Small intestine (tissue), 7 donors: ENCODE measurements around the gene MANBA. TPM values are rescaled to one million over a fixed set of nuclear protein-coding genes. Genes with fewer than 3 reads are reported as not detected.

Source experiments
- DNase-seq, 2 donors: peaks; one replicate each; pipeline versions ENCODE4 v3.0.0 to v3.0.0-alpha.2; 2013
- FAIRE-seq: peaks from 2 replicates; lab custom pipeline; 2012; peaks lifted over from hg19 to GRCh38; lab: Jason Lieb, UNC
- H3K27ac ChIP-seq, 3 donors: one replicate each; pipeline ENCODE4 v1.5.1; 2013; ENCODE audit warnings: low read length in 2 of 3, mild to moderate bottlenecking in 2 of 3, control low read depth in 1 of 3, inconsistent platforms in 1 of 3, low read depth in 1 of 3, moderate library complexity in 1 of 3
- H3K27me3 ChIP-seq, 3 donors: one replicate each; pipeline ENCODE4 v1.6.1; 2013; ENCODE audit warnings: low read length in 3 of 3, inconsistent platforms in 1 of 3; ENCODE audit not compliant: control insufficient read depth in 3 of 3, insufficient read depth in 3 of 3
- H3K36me3 ChIP-seq, 3 donors: one replicate each; pipeline ENCODE4 v1.6.1; 2013; ENCODE audit warnings: low read length in 3 of 3, inconsistent platforms in 1 of 3, low read depth in 1 of 3, mild to moderate bottlenecking in 1 of 3, moderate library complexity in 1 of 3; ENCODE audit not compliant: control insufficient read depth in 3 of 3, insufficient read depth in 2 of 3
- H3K4me1 ChIP-seq, 3 donors: one replicate each; pipeline ENCODE4 v1.6.1; 2013; ENCODE audit warnings: low read length in 2 of 3, inconsistent platforms in 1 of 3, low read depth in 1 of 3, mild to moderate bottlenecking in 1 of 3, moderate library complexity in 1 of 3; ENCODE audit not compliant: control insufficient read depth in 3 of 3, insufficient read depth in 2 of 3
- H3K4me3 ChIP-seq, 3 donors: one replicate each; pipeline ENCODE4 v1.5.1; 2013; ENCODE audit warnings: low read length in 3 of 3, control low read depth in 1 of 3, inconsistent platforms in 1 of 3, low read depth in 1 of 3, mild to moderate bottlenecking in 1 of 3, moderate library complexity in 1 of 3
- H3K9me3 ChIP-seq, 2 donors: one replicate each; pipeline ENCODE4 v1.6.1; 2013; ENCODE audit warnings: low read depth in 1 of 2, low read length in 1 of 2; ENCODE audit not compliant: control insufficient read depth in 2 of 2, insufficient read depth in 1 of 2
- WGBS, 3 donors: extraction: QIAGEN DNeasy Blood & Tissue Kit; methylation state at CpG; one replicate each; pipeline ENCODE4 v1.1.7; 2013; 5-methylcytosine and 5-hydroxymethylcytosine counted together
- polyA plus RNA-seq, 4 donors: library from polyadenylated mRNA; stranded (reverse) in 3 of 4; unstranded in 1 of 4; fragments of 200-250 nt in 3 of 4; fragments of 120-200 nt in 1 of 4; gene quantifications; one replicate each; pipeline versions ENCODE4 v1.2.1 to v1.2.3, GENCODE V29; 2013
- donor health status: healthy with polysubstance abuse.
- donor health status: control.
- donor health status: control.
- donor health status: Bipolar disorder and iron deficiency.
- donor health status: healthy.

MANBA gene
- polyA plus RNA-seq, 4 donors, result 4.7 to 35.8 (median 8.3) TPM

- 87 to 94% (median 92%) methylated on average over 4 of the region's 4 CpGs for WGBS, 3 donors
- DNase-seq (no peak), FAIRE-seq (no peak)
- no peaks in the 10 kb centered on the region for H3K4me1 ChIP-seq
- H3K36me3 ChIP-seq, result peaks cover 5 to 12% (median 7%) of the 10 kb centered on the region in 3 donors
- H3K27ac ChIP-seq, result no peak overlapping the region
- H3K9me3 ChIP-seq, result no peaks in the 10 kb centered on the region
- H3K27me3 ChIP-seq, result no peaks in the 10 kb centered on the region
- H3K4me3 ChIP-seq, result no peak overlapping the region
These were observed 120.1 kb downstream of the MANBA start for GRCh38 chr4:102640669-102641068.

GRCh38 chr4:102639598-102639997 lies 121.2 kb downstream of the MANBA start:
- 57 to 83% (median 58%) methylated on average over 7 of the region's 7 CpGs for WGBS, 3 donors
- FAIRE-seq, result no peak

GRCh38 chr4:102638621-102639020 lies 122.1 kb downstream of the MANBA start:
- Histone ChIP-seq H3K4me3 (no peak overlapping the region), H3K4me1 (no peaks in the 10 kb centered on the region), H3K27ac (no peak overlapping the region), H3K27me3 (no peaks in the 10 kb centered on the region), H3K36me3 (peaks cover 5 to 20% (median 7%) of the 10 kb centered on the region in 3 donors), H3K9me3 (no peaks in the 10 kb centered on the region)
- FAIRE-seq (no peak), DNase-seq (no peak)
- 45 to 64% (median 48%) methylated on average over 1 of the region's 1 CpG for WGBS, 3 donors

More at GRCh38 chr4:102639598-102639997, 121.2 kb downstream of the MANBA start:
- Histone ChIP-seq H3K4me3 (no peak overlapping the region), H3K27me3 (no peaks in the 10 kb centered on the region), H3K9me3 (no peaks in the 10 kb centered on the region), H3K36me3 (peaks cover 5 to 15% (median 7%) of the 10 kb centered on the region in 3 donors), H3K4me1 (no peaks in the 10 kb centered on the region), H3K27ac (no peak overlapping the region)
- DNase-seq, result no peak

GRCh38 chr4:102637391-102637790 lies 123.4 kb downstream of the MANBA start:
- no peak overlapping the region for H3K4me3 ChIP-seq
- WGBS, 3 donors, result 66 to 80% (median 72%) methylated on average over 3 of the region's 3 CpGs
- H3K27me3 ChIP-seq, result no peaks in the 10 kb centered on the region
- peaks cover 5 to 23% (median 7%) of the 10 kb centered on the region in 3 donors for H3K36me3 ChIP-seq
- DNase-seq, result peak in 1 of 2 donors; percentile 56
- no peaks in the 10 kb centered on the region for H3K4me1 ChIP-seq
- no peak overlapping the region for H3K27ac ChIP-seq
- no peak for FAIRE-seq
- no peaks in the 10 kb centered on the region for H3K9me3 ChIP-seq

- Histone ChIP-seq H3K36me3 (peaks cover 2 to 24% (median 7%) of the 10 kb centered on the region in 3 donors), H3K4me3 (no peak overlapping the region), H3K27ac (no peak overlapping the region), H3K27me3 (no peaks in the 10 kb centered on the region), H3K9me3 (no peaks in the 10 kb centered on the region), H3K4me1 (peaks cover 0 to 8% (median 0%) of the 10 kb centered on the region in 3 donors)
- FAIRE-seq (no peak), DNase-seq (no peak)
- WGBS, 3 donors, result 74 to 80% (median 78%) methylated on average over 6 of the region's 6 CpGs
These were observed 127.7 kb downstream of the MANBA start for GRCh38 chr4:102633100-102633499.

GRCh38 chr4:102632241-102633065 lies 128.3 kb downstream of the MANBA start:
- no peak overlapping the region for H3K27ac ChIP-seq
- peaks cover under 1 to 17% (median 2%) of the 10 kb centered on the region in 3 donors for H3K36me3 ChIP-seq
- H3K4me1 ChIP-seq, result peaks cover 0 to 8% (median 2%) of the 10 kb centered on the region in 3 donors
- no peak overlapping the region for H3K4me3 ChIP-seq
- DNase-seq (no peak), FAIRE-seq (no peak)
- 55 to 63% (median 62%) methylated on average over 6 of the region's 6 CpGs for WGBS, 3 donors
- H3K9me3 ChIP-seq, result no peaks in the 10 kb centered on the region
- no peaks in the 10 kb centered on the region for H3K27me3 ChIP-seq

GRCh38 chr4:102631616-102632015 lies 129.2 kb downstream of the MANBA start:
- Histone ChIP-seq H3K27me3 (no peaks in the 10 kb centered on the region), H3K4me1 (peaks cover 0 to 8% (median 2%) of the 10 kb centered on the region in 3 donors), H3K9me3 (no peaks in the 10 kb centered on the region), H3K4me3 (no peak overlapping the region), H3K27ac (no peak overlapping the region), H3K36me3 (peaks cover 0 to 17% (median 0%) of the 10 kb centered on the region in 3 donors)
- FAIRE-seq, result no peak
- DNase-seq, result no peak
- 79 to 83% (median 82%) methylated on average over 7 of the region's 7 CpGs for WGBS, 3 donors

- Histone ChIP-seq H3K27ac (no peak overlapping the region), H3K36me3 (peaks cover 0 to 15% (median 0%) of the 10 kb centered on the region in 3 donors), H3K4me3 (no peak overlapping the region), H3K27me3 (no peaks in the 10 kb centered on the region), H3K9me3 (no peaks in the 10 kb centered on the region), H3K4me1 (peaks cover 0 to 16% (median 2%) of the 10 kb centered on the region in 3 donors)
- FAIRE-seq (no peak), DNase-seq (no peak)
- WGBS, 3 donors, result 84 to 90% (median 90%) methylated on average over 13 of the region's 13 CpGs
These were observed 131.1 kb downstream of the MANBA start for GRCh38 chr4:102629673-102630072.
